GM20000 (cell line): ENCODE results near the gene RALGAPB.

Experiments
- DNase-seq: peaks from one replicate; pipeline ENCODE4 v3.0.0; 2012; ENCODE audit warnings: low spot score
- CTCF ChIP-seq: IDR thresholded peaks from 2 replicates; pipeline ENCODE4 v1.5.1; 2012; ENCODE audit warnings: mild to moderate bottlenecking, control low read depth; ENCODE audit errors: extremely low read depth, missing control alignments

The RALGAPB gene

GRCh38 chr20:38477747-38478146, 5.1 kb downstream of the RALGAPB start:
- TF ChIP-seq CTCF: no peak
- no peak for DNase-seq

- TF ChIP-seq CTCF: no peak
- DNase-seq: no peak
Measured at GRCh38 chr20:38479596-38479995, 7.0 kb downstream of the RALGAPB start.

DNA sequence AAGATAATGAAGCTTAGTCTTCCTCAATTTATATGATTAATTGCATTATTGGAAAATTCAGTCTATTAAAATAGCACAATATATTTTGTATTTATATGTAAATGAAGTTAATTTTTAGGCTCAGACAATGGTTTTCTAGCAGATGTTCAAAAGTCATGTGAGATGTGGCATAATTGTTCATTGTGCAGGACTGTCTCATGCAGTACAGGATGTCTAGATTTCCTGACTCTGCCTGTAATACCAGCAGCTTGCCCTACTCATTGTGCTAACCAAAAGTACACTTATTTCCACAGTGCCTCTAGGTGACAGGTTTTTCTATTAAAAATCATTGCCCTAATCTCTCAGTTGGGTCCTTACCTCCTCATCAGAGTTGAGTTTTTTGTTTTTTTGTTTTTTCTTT, 12.4 kb downstream of the RALGAPB start:
- TF ChIP-seq CTCF: no peak
- DNase-seq: no peak

GRCh38 chr20:38489181-38489580, 16.5 kb downstream of the RALGAPB start:
- DNase-seq: no peak
- TF ChIP-seq CTCF: no peak

- TF ChIP-seq CTCF: no peak
- no peak for DNase-seq
Measured at GRCh38 chr20:38497246-38497935, 24.7 kb downstream of the RALGAPB start.

DNA sequence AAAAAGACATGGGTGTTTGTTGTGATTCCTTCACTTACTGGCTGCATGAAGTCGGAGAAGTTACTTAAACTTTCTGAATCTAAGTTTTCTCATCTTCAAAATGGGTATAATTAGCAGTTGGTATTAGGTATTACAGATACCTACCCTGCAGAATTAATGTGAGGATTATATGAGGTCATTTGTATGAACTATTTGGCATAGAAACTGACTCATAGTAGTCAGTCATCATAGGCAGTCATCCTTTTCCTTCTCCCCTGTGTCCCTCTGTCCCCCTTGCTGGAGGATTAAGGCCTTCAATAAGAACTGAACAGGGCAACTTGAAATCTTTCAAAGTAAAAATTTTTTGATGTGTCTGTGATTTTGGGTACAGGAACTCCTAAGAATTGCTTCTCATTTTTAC, 26.3 kb downstream of the RALGAPB start:
- no peak for TF ChIP-seq CTCF
- no peak for DNase-seq

GRCh38 chr20:38499366-38499765, 26.7 kb downstream of the RALGAPB start:
- no peak for DNase-seq
- no peak for TF ChIP-seq CTCF
